Epithelial cell of proximal tubule (primary cell): ENCODE measurements around the gene TLR2. TPM values are rescaled to one million over a fixed set of nuclear protein-coding genes. Genes with fewer than 3 reads are reported as not detected.

Experiments used
- DNase-seq: peaks from one replicate; pipeline ENCODE4 v3.0.0-alpha.2; 2011; ENCODE audit warnings: low read depth
- H3K4me3 ChIP-seq: 2 replicates; pipeline ENCODE4 v1.5.1; 2011; ENCODE audit warnings: low read depth, mild to moderate bottlenecking, low read length
- total RNA-seq: library from RNA; depleted of rRNA; stranded (reverse); fragments of >200 nt; gene quantifications from 2 replicates; pipeline ENCODE4 v1.2.3, GENCODE V29; 2015
- TF ChIP-seq, protein P1 (sequence below): conservative IDR thresholded peaks from 2 replicates; pipeline ENCODE4 v1.5.1; 2012; ENCODE audit warnings: low read depth, mild to moderate bottlenecking, low read length

TLR2 gene
- total RNA-seq, 1 donor from 2014 or later, result 13.8 TPM

GRCh38 chr4:153747406-153747955 is 63.4 kb downstream of the TLR2 start:
- TF ChIP-seq, protein P1, sequence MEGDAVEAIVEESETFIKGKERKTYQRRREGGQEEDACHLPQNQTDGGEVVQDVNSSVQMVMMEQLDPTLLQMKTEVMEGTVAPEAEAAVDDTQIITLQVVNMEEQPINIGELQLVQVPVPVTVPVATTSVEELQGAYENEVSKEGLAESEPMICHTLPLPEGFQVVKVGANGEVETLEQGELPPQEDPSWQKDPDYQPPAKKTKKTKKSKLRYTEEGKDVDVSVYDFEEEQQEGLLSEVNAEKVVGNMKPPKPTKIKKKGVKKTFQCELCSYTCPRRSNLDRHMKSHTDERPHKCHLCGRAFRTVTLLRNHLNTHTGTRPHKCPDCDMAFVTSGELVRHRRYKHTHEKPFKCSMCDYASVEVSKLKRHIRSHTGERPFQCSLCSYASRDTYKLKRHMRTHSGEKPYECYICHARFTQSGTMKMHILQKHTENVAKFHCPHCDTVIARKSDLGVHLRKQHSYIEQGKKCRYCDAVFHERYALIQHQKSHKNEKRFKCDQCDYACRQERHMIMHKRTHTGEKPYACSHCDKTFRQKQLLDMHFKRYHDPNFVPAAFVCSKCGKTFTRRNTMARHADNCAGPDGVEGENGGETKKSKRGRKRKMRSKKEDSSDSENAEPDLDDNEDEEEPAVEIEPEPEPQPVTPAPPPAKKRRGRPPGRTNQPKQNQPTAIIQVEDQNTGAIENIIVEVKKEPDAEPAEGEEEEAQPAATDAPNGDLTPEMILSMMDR, result no peak
- H3K4me3 ChIP-seq, result no peak overlapping the region
- DNase-seq, result no peak

DNA sequence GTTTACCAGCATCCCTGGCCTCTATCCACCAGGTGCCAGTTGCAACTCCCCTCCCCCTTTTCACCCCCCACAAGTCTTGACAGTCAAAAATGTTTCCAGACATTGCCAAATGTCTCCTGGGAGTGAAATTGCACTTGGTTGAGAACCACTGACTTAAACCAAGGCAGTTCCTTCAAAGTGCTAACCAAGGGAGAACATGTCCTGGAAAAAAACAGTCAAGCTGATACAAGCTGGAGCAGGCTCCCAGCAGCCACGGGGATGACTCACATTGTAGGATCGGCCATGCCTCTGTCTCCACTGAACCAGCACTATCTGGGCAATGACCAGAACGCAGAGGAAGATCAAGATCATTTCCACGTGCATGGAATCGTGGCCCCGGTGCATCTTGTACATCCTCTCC is 64.3 kb downstream of the TLR2 start:
- no peak for DNase-seq
- H3K4me3 ChIP-seq, result no peak overlapping the region
- TF ChIP-seq, protein P1, result no peak

DNA sequence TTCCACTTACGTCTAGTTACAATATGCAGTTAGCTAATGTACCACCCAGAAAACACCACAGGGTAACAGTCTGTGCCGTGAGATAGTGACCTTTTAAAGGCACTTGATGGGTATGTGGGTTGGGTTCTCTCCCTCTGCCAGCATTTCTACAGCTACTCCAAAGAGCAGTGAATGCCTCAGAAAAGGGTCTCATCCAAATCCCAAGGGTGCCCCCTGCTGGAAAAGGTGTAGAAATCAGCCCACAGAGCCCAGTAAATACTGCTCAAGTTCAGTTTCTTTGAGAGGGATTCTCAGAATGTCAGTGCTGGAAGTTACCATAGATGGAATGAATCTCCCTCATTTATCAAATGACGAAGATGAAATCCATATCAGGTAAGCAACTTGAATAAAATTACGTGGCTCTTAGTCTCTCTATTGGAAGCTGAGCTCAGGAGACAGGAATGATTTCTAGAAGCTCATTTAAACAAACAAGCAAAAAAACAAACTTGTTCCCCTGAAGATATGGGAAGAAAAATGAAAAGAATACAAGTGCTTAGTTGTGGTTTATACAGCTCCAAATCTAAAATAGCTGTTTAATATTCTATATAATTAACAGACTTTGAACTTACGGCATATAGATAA is 66.2 kb downstream of the TLR2 start:
- TF ChIP-seq, protein P1, result peak; percentile 92
- H3K4me3 ChIP-seq, result no peak overlapping the region
- DNase-seq, result peak; percentile 41

DNA sequence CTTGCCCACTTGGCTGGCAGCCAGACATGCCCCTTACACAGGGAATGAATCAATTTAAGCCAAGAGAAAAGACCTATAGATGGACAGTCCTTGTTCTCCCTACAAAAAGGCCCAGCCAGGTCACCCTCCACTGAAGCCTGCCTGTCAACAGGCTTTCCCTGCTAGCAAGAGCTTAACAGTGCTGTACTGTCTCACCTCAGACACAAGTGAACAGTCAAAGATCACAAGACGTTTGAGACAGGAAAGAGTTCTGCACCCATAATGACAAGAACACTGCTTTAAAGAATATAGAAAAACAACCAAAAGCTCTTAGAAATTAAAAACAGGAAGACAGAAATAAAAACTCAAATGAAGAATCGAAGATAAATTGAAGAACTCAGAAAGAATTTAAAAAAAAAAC is 71.1 kb downstream of the TLR2 start:
- no peak overlapping the region for H3K4me3 ChIP-seq
- no peak for DNase-seq
- TF ChIP-seq, protein P1, result no peak

Other genes with a start within 250 kb of the TLR2 start
- 4.5 and 8.0 TPM in 2 replicates for gene TMEM131L, start 217.9 kb upstream of the TLR2 start, total RNA-seq
- 0.72 and 2.3 TPM in 2 replicates for gene RNF175, start 75.7 kb downstream of the TLR2 start, total RNA-seq
- gene SFRP2, start 104.8 kb downstream of the TLR2 start, total RNA-seq, result not detected in 2 replicates